GM12872 (cell line): Measurements from ENCODE around the gene SORBS1.

Experiments
- TF ChIP-seq, protein P1 (sequence below): IDR thresholded peaks from 3 replicates; pipeline ENCODE4 v1.5.1; 2011; ENCODE audit warnings: low read depth, mild to moderate bottlenecking, low read length, moderate library complexity; ENCODE audit not compliant: insufficient read depth

Gene SORBS1

DNA sequence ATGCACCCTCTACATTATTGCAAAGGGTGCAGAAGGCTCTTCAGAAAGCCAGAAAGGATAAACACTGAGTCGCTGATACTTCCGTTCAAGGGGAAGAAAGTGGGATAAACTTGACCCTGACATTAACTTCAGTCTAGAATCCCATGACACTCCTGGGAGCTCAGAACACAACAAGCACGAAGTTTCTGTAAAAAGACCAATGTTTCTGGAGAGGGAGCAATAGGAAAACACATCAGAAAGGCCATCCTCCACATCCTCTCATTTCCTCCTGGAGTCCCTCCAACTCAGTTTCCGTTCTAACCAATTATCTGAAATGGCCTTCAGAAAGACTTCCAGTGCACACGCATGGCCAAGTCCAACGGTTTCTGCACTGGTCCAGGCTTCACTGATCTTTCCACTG is 113.5 kb downstream of the SORBS1 start:
- TF ChIP-seq, protein P1, sequence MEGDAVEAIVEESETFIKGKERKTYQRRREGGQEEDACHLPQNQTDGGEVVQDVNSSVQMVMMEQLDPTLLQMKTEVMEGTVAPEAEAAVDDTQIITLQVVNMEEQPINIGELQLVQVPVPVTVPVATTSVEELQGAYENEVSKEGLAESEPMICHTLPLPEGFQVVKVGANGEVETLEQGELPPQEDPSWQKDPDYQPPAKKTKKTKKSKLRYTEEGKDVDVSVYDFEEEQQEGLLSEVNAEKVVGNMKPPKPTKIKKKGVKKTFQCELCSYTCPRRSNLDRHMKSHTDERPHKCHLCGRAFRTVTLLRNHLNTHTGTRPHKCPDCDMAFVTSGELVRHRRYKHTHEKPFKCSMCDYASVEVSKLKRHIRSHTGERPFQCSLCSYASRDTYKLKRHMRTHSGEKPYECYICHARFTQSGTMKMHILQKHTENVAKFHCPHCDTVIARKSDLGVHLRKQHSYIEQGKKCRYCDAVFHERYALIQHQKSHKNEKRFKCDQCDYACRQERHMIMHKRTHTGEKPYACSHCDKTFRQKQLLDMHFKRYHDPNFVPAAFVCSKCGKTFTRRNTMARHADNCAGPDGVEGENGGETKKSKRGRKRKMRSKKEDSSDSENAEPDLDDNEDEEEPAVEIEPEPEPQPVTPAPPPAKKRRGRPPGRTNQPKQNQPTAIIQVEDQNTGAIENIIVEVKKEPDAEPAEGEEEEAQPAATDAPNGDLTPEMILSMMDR: no peak

DNA sequence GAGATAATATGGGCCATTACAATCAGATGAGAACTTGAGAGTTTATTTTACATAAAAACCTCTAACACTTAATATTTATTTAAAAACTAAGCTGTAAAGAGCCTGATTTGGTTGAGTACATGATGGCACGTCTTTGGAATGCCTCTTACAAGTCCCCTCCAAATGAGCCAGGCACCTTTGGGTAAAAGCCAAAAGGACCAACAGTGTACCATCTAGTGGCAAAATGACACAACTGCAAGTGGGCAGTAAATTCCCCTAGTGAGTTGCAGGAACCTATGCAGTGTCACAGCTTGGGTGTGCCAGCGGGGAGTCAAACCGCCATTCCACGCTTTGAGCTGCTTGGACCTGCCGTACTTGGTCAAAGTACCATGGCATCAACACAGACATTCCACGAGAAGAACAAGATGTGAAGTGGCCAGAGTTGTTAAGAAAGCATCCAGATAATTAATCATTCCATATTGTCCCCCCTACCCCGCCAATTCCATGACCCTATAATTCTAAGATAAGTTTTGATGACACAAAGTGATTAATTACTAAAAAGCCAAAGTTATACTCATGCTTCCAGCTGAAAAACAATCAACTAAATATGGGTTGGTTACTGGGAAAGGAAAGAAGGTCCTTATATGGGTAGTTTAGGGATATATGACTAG is 115.2 kb downstream of the SORBS1 start:
- TF ChIP-seq, protein P1: peak; percentile 94

DNA sequence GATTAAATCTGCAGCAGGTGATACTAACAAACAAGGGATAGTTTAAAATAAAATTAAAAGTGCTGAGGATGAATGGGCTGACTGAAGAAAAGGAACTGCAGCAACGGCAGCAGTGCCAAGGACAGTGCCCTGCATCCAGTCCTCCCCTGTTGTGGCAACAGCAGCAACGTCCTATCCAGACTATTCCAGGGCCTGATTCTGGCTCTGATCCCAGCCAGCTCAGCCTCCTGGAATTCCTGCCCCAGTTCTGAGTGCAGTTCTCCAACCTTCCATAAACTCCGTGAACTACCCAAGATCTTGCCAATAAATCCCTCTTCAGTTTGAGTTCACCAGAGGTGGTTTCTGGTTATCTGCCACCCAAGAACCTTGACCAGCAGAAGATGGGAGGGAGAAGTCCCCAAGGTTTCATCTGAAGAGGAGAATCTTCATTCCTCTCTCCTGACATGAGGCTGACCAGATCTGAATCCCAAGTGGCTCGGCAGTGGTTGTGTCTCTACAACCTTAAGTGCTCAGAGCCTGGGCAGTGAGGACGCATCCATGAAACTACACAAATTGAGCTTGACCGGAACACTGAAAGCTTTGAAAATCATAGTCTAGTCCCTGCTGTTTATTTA is 115.8 kb downstream of the SORBS1 start:
- TF ChIP-seq, protein P1: no peak

DNA sequence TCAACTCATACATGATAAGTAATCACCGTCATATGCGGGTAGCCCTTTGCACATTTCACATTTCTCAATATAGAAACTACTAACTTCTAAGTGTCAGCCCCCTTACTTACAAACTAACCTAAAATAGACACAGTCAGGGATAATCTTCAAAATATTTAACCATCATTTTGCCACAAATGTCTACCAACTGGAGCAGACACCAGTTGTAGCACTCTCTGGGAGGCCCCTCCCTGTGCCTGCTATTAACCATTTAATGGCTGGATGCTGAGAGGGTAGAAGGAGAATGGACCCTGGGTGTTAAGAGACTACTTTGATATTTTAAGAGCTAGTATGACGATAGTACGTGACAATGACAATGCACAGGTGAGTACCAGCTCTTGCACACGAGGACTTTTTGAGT is 116.4 kb downstream of the SORBS1 start:
- TF ChIP-seq, protein P1: no peak

DNA sequence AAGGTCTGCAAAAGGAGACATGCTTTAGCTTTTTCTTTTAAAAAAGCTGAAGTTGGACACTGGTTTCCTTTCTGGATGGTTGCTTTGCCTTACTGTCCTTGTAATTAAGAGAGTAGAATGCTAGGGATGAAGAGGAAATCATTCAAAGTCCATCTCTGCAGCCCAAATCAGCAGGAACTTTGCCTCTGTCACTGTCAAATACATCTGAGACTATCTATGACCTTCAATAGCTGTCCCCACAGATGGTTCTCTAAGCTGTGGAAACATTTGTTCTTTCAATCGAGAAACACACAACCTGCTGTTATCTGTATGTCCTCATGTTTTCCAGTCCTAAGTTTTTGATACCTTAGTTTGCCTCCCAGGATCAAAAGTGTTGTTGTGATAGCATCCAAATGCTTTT is 117.5 kb downstream of the SORBS1 start:
- TF ChIP-seq, protein P1: no peak

DNA sequence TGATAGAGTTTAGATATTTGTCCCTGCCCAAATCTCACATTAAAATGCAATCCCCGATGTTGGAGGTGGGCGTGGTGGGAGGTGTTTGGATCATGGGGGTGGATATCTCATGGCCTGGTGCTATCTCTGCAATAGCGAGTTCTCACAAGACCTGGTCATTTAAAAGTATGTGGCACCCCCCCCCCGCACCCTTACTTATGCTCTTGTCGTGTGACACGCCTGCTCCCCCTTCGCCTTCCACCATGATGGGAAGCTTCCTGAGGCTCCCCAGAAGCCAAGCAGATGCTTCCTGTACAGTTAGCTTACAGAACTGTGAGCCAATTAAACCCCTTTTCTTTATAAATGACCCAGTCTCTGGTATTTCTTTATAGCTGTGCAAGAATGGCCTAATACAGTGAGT is 118.8 kb downstream of the SORBS1 start:
- TF ChIP-seq, protein P1: no peak

DNA sequence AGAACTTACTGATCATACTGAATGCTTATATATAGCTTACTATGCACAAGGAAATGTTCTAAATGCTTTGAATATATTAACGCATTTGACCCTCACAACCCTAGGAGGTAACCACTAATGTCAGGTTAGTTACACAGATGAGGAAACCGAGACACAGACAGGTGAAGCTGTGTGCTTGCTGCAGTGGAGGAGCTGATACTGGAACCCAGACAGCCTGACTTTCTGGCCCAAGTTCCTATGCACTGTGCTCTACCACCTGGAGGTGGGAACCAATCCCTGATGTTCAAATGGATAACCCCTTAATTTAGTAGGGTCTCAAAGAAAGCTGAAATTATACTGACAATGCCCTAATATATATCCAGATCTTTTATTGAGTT is 119.6 kb downstream of the SORBS1 start:
- TF ChIP-seq, protein P1: no peak
